Measurements from ENCODE around the gene IL13RA1.
"Not testable (repeated sequence)": the region's sequence is repeated elsewhere in the genome, so short reads cannot be mapped to it uniquely, and the experiment has no call there.

IL13RA1 gene

DNA sequence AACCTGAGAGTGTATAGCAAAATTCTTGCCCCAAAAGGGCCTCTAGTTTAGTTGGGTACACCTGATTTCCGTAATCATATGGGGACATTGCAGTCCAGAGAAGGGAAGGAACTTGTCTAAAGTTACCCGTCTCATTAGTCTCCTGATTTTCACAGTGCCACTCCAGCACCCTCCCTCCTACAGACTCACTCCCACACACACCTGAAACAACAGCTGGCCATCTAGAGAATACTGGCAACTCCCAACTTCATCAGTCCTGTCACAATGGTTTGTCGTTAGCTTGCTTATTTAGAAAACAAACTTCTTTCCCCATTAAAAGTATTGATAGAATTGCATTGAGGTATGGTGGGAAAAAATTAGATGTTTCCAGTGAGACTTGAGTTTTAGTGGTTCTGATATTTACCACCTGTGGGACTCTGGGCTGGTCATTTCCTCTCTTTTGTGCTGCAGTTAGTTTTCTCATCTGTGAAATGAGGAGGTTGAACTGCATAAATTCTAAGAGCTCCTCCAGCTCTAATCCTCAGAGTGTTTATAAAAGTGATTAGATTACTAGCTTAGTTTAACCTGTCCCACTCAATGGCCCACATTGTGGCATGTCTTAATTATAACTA is 1.7 kb downstream of the IL13RA1 start:
- DNase-seq (ENCODE audit: low read depth), result no peak
- H3K4me3 ChIP-seq (ENCODE audit: low read length), result no peak overlapping the region
- TF ChIP-seq, protein P1, sequence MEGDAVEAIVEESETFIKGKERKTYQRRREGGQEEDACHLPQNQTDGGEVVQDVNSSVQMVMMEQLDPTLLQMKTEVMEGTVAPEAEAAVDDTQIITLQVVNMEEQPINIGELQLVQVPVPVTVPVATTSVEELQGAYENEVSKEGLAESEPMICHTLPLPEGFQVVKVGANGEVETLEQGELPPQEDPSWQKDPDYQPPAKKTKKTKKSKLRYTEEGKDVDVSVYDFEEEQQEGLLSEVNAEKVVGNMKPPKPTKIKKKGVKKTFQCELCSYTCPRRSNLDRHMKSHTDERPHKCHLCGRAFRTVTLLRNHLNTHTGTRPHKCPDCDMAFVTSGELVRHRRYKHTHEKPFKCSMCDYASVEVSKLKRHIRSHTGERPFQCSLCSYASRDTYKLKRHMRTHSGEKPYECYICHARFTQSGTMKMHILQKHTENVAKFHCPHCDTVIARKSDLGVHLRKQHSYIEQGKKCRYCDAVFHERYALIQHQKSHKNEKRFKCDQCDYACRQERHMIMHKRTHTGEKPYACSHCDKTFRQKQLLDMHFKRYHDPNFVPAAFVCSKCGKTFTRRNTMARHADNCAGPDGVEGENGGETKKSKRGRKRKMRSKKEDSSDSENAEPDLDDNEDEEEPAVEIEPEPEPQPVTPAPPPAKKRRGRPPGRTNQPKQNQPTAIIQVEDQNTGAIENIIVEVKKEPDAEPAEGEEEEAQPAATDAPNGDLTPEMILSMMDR (conservative IDR thresholded peaks at IDR 0.05; ENCODE audit: low read length), result no peak

DNA sequence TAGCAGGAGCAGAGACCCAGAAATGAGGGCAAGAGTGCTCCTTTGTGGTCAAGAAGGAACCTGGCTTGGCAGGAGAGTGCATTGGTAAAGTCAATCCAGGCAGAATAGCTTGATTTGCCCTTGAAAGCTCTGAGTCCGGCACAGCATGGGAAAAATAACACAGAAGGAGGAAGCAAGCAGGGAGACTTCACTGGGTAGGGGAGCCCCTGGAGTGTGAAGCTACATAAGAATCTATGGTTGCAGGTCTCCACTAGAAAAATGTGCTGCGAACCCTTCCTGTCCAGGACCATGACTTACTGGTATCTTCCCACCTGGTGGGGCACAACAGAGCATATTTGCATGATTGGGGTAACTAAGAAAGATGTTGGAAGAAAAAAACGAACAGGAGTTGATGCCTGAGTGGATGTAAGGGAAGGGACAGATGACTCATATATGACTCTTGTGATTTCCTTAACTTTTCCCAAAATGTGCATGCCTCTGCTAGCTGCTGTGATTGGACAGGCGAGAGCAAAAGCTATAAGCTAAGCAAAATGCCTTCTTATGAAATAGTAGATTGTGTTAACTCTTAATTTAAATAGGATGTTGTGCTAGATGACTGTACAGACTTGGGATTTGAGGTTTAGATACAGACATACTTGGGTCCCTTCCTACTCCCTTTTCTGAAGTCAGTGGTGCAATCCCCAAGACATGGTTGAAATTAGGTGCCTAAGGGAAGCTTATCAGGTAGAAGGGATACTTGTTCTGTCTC is 3.3 kb downstream of the IL13RA1 start:
- peak; percentile 80 for DNase-seq (ENCODE audit: low read depth)
- TF ChIP-seq, protein P1 (conservative IDR thresholded peaks at IDR 0.05; ENCODE audit: low read length), result no peak
- no peak overlapping the region for H3K4me3 ChIP-seq (ENCODE audit: low read length)

DNA sequence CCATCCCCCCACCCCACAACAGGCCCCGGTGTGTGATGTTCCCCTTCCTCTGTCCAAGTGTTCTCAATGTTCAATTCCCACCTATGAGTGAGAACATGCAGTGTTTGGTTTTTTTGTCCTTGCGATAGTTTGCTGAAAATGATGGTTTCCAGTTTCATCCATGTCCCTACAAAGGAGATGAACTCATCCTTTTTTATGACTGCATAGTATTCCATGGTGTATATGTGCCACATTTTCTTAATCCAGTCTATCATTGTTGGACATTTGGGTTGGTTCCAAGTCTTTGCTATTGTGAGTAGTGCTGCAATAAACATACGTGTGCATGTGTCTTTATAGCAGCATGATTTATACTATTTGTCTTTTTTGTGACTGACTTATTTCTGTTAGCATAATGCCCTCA is 5.1 kb downstream of the IL13RA1 start:
- DNase-seq (ENCODE audit: low read depth); H3K4me3 ChIP-seq (ENCODE audit: low read length): not testable (repeated sequence)

DNA sequence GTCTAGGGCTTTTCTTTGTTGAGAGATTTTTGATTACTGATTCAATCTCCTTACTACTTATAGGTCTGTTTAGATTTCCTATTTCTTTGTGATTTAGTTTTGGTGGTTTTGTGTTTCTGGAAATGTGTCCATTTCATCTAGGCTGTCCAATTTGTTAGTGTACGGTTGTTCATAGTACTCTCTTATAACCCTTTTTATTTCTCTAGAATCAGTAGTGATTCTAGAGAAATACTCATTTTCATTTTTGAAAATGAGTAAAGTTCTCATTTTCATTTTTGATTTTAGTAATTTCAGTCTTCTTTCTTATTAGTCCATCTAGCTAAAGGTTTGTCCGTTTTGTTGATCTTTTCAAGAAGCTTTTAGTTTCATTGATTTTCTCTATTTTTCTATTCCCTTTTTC is 7.5 kb downstream of the IL13RA1 start:
- DNase-seq (ENCODE audit: low read depth), result no peak
- TF ChIP-seq, protein P1 (conservative IDR thresholded peaks at IDR 0.05; ENCODE audit: low read length), result no peak
- no peak overlapping the region for H3K4me3 ChIP-seq (ENCODE audit: low read length)

DNA sequence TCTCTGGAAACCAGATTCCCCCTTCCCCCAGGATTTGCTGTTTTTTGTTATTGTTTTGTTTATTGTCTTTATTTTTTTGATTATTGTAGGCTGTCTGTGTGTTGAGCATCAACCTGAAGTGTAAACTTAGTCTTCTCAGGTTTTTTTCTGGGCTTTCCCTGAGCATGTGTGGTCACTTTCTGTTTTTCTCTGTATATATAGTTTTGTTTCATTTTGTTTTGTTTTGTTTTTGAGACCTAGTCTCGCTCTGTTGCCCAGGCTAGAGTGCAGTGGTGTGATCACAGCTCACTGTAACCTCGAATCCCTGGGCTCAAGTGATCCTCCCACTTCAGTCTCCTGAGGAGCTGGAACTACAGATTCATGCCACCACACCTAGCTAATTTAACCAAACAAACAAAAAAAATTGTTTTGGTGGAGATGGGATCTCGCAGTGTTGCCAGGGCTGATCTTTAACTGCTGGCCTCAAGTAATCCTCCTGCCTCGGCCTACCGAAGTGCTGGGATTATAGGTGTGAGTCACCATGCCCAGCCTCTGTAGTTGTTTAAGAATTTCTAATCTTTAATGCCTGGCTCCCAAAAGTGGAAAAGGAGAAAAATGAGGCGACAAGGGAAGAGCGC is 9.1 kb downstream of the IL13RA1 start:
- no peak for DNase-seq (ENCODE audit: low read depth)
- no peak overlapping the region for H3K4me3 ChIP-seq (ENCODE audit: low read length)
- TF ChIP-seq, protein P1 (conservative IDR thresholded peaks at IDR 0.05; ENCODE audit: low read length), result no peak

DNA sequence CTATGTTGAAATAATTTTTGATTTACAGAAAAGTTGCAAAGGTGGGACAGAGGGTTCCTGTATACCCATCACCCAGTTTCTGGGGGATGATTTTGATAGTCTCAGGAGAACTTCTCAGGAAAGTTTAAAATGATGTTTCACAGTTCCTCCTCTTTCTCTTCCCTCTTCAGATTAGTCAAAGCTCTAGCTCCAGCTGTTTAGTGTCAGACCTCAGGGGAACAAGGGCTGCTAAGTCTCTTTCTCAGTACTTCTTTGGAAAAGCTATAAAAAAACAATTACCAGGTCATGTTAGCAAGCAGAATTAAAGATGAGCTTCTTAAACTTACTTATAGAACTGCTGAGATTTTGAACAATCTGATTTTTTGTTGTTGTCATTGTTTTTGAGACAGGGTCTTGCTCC is 12.2 kb downstream of the IL13RA1 start:
- TF ChIP-seq, protein P1 (conservative IDR thresholded peaks at IDR 0.05; ENCODE audit: low read length), result no peak
- no peak for DNase-seq (ENCODE audit: low read depth)
- no peak overlapping the region for H3K4me3 ChIP-seq (ENCODE audit: low read length)

DNA sequence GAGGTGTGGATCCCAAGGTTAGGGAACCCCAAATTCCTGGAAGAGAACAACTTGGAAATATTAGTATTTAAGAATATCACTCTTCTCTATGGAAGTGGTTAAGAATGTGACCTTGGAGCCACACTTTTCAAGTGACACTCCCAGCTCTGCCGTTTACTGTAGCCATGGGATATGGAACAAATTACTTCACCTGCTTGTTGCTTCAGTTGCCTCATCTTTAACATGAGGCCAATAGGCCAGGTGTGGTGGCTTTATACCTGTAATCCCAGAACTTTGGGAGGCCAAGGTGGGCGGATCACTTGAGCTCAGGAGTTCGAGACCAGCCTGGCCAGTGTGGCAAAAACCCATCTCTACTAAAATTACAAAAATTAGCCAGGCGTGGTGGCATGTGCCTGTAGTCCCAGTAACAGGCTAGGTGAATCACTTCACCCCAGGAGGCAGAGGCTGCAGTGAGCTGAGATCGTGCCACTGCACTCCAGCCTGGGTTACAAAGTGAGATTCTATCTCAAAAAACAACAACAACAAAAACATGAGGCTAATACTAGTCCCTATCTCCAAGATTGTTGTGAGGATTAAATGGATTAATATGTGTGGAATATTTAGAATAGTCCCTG is 13.0 kb downstream of the IL13RA1 start:
- no peak overlapping the region for H3K4me3 ChIP-seq (ENCODE audit: low read length)
- no peak for DNase-seq (ENCODE audit: low read depth)
- TF ChIP-seq, protein P1 (conservative IDR thresholded peaks at IDR 0.05; ENCODE audit: low read length), result no peak
